A673 (cell line): Measurements from ENCODE around the gene SMCHD1. TPM values are rescaled to one million over a fixed set of nuclear protein-coding genes. Genes with fewer than 3 reads are reported as not detected.
A peak's percentile ranks its signal among the peaks of the same experiment; 100 is the strongest.
"Not testable (repeated sequence)": the region's sequence is repeated elsewhere in the genome, so short reads cannot be mapped to it uniquely, and the experiment has no call there.

Experiments used
- BruUV-seq: library from RNA; stranded (reverse); fragments of 400-500 nt; replicated peaks from 2 replicates; lab custom pipeline; 2021; lab: Mats Ljungman, UMichigan
- CTCF ChIA-PET: fragments of 300-600 bp; sonication (Branson Sonifier 250); formaldehyde crosslinking; loops from one replicate; lab custom pipeline; 2022; ENCODE audit warnings: antibody characterized with exemption; lab: Charles Lee
- POLR2A ChIA-PET: fragments of 300-600 bp; sonication (Branson Sonifier 250); formaldehyde crosslinking; loops from one replicate; lab custom pipeline; 2022; ENCODE audit warnings: antibody characterized with exemption; ENCODE audit not compliant: low non-redundant PET; lab: Charles Lee
- DNase-seq: peaks from one replicate; pipeline ENCODE4 v3.0.0-alpha.2; 2015; ENCODE audit warnings: low spot score
- H3K27ac ChIP-seq: fragments of 200-600 bp; sonication (generic); 2 replicates; pipeline ENCODE4 v1.5.1; 2016; ENCODE audit warnings: mixed run types, low read depth, mild to moderate bottlenecking, mixed read lengths, antibody characterized with exemption, low read length; ENCODE audit not compliant: poor library complexity, severe bottlenecking
- H3K27me3 ChIP-seq: fragments of 200-600 bp; sonication (generic); replicated peaks from 2 replicates; pipeline ENCODE4 v1.6.1; 2017; ENCODE audit warnings: mixed run types, low read depth, mild to moderate bottlenecking, mixed read lengths, antibody characterized with exemption, low read length; ENCODE audit not compliant: insufficient read depth, poor library complexity
- H3K36me3 ChIP-seq: fragments of 200-600 bp; sonication (generic); 2 replicates; pipeline ENCODE4 v1.6.1; 2016; ENCODE audit warnings: mixed run types, mild to moderate bottlenecking, mixed read lengths, antibody characterized with exemption, low read length; ENCODE audit not compliant: insufficient read depth, poor library complexity, severe bottlenecking
- H3K4me1 ChIP-seq: fragments of 200-600 bp; sonication (generic); 2 replicates; pipeline ENCODE4 v1.6.1; 2017; ENCODE audit warnings: mixed run types, mild to moderate bottlenecking, mixed read lengths, antibody characterized with exemption, low read length; ENCODE audit not compliant: insufficient read depth, poor library complexity, severe bottlenecking
- H3K4me3 ChIP-seq: fragments of 200-600 bp; sonication (generic); 2 replicates; pipeline ENCODE4 v1.5.1; 2016; ENCODE audit warnings: low read depth, mixed run types, mild to moderate bottlenecking, mixed read lengths, low read length; ENCODE audit not compliant: poor library complexity, severe bottlenecking
- H3K9me3 ChIP-seq: fragments of 200-600 bp; sonication (generic); 2 replicates; pipeline ENCODE4 v1.6.1; 2016; ENCODE audit warnings: mixed run types, low read depth, mild to moderate bottlenecking, mixed read lengths, antibody characterized with exemption, low read length; ENCODE audit not compliant: poor library complexity, severe bottlenecking
- EZH2 ChIP-seq: fragments of 200-600 bp; sonication (generic); IDR thresholded peaks from 2 replicates; pipeline ENCODE4 v1.6.1; 2017; ENCODE audit warnings: borderline replicate concordance, low read depth, mild to moderate bottlenecking, mixed read lengths, antibody characterized with exemption, low read length; ENCODE audit not compliant: poor library complexity, severe bottlenecking
- intact Hi-C: fragments of 100-400 bp; cut with micrococcal nuclease; formaldehyde crosslinking; loops from one replicate; pipeline ENCODE4 v1.10.0; 2022; ENCODE audit not compliant: unreplicated experiment
- total RNA-seq: library from RNA; stranded (reverse); gene quantifications from 2 replicates; pipeline ENCODE4 v1.2.3, GENCODE V29; 2021
- TF ChIP-seq, protein P1 (sequence below): fragments of 300-800, 200-600 bp; sonication (generic); conservative IDR thresholded peaks from 2 replicates; pipeline ENCODE4 v1.5.1; 2017; ENCODE audit warnings: low read depth, mild to moderate bottlenecking, antibody characterized with exemption, low read length, moderate library complexity, mixed read lengths

The SMCHD1 gene
- total RNA-seq, 1 experiment from 2014 or later = 80.9 TPM

DNA sequence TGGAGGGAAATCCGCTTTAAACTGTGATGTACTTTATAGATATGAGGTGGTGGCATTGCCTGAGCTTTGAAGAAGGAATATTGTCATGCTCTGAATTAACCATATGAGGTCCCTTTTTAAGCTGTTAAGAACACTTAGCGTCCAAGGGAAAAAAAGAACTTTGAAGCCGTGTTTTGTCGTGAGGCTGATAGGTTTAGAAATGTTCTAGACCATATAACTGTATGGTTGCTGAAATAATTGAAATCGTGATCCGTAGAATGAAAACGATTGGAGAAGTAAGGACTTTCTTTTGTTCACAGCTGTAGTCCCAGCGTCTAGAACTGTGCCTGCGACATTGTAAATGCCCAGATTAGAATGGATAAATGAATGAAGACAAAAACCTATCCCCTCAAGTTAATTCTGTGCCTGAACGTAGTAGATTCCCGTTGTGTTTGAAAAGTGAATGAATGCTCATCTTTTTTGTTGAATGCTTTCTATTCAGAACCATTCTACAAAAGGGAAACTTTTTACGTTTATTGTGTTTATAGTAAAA lies 1.5 kb downstream of the SMCHD1 start:
- peak; percentile 17 for DNase-seq
- Histone ChIP-seq H3K4me3 (peak overlapping the region; percentile 98), H3K36me3 (no peaks in the 10 kb centered on the region), H3K27me3 (no peaks in the 10 kb centered on the region), H3K4me1 (peaks cover 5% of the 10 kb centered on the region), H3K9me3 (no peaks in the 10 kb centered on the region), H3K27ac (peak overlapping the region; percentile 97)
- intact Hi-C loops = loop anchor here (10.0 kb wide), 1 partner anchor 248 kb away; no protein-coding TSS in a partner anchor
- ChIA-PET CTCF (no interaction called here), POLR2A (no interaction called here)
- no peak for TF ChIP-seq EZH2
- TF ChIP-seq, protein P1, sequence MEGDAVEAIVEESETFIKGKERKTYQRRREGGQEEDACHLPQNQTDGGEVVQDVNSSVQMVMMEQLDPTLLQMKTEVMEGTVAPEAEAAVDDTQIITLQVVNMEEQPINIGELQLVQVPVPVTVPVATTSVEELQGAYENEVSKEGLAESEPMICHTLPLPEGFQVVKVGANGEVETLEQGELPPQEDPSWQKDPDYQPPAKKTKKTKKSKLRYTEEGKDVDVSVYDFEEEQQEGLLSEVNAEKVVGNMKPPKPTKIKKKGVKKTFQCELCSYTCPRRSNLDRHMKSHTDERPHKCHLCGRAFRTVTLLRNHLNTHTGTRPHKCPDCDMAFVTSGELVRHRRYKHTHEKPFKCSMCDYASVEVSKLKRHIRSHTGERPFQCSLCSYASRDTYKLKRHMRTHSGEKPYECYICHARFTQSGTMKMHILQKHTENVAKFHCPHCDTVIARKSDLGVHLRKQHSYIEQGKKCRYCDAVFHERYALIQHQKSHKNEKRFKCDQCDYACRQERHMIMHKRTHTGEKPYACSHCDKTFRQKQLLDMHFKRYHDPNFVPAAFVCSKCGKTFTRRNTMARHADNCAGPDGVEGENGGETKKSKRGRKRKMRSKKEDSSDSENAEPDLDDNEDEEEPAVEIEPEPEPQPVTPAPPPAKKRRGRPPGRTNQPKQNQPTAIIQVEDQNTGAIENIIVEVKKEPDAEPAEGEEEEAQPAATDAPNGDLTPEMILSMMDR = no peak
- BruUV-seq = TSS peak; percentile 42

DNA sequence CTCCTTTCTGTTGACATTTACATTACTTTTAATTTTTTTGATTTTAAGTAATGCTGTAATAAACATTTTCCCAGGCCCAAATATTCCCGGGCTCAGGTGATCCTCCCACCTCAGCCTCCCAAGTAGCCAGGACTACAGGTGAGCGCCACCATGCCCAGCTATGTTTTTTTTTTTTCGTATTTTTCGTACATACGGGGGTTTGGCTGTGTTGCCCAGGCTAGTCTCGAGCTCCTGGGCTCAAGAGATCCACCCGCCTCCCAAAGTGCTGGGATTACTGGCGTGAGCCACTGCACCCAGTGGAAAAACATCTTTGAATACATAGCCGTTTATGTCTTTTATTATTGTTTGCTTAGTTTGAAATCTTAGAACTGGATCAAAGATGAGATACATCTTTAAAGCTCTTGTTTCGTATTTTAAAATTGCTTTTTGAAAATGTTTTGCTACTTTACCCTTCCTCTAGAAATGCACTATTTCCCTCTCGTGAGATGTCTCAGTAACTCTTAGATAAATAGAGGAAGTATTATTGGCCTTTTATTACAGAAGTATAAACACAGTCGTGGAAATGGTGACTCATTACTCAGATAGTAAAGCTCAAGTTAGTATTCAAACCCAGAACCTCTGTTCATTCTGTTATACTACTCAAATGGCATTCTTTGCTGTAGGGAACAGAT lies 2.4 kb downstream of the SMCHD1 start:
- peak; percentile 26 for DNase-seq
- intact Hi-C loops = loop anchor here (10.0 kb wide), 1 partner anchor 247 kb away; no protein-coding TSS in a partner anchor
- CTCF ChIA-PET = no interaction called here
- TF ChIP-seq, protein P1 = no peak
- no peak for TF ChIP-seq EZH2
- peak overlapping the region; percentile 98 for H3K4me3 ChIP-seq
- BruUV-seq = no TSS peak
- H3K27ac ChIP-seq = peak overlapping the region; percentile 12
- no peaks in the 10 kb centered on the region for H3K27me3 ChIP-seq
- H3K4me1 ChIP-seq = peaks cover 5% of the 10 kb centered on the region
- H3K9me3 ChIP-seq = no peaks in the 10 kb centered on the region
- POLR2A ChIA-PET = interaction anchor here (0.6 kb wide), 1 partner anchor 1324 kb away, joined by 4 read pairs; no protein-coding TSS in a partner anchor
- no peaks in the 10 kb centered on the region for H3K36me3 ChIP-seq

DNA sequence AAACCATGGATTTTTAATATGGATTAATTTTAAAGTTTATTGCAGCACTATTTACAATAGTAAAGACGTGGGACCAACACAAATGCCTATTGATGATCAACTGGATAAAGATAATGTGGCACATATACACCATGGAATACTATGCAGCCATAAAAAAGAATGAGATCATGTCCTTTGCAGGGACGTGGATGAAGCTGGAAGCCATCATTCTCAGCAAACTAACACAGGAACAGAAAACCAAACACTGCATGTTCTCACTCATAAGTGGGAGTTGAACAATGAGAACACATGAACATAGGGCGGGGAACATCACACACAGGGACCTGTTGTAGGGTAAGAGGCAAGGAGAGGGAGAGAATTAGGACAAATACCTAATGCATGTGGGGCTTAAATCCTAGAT lies 5.3 kb downstream of the SMCHD1 start:
- POLR2A ChIA-PET, DNase-seq, BruUV-seq, H3K9me3 ChIP-seq, H3K36me3 ChIP-seq, CTCF ChIA-PET, H3K27ac ChIP-seq, H3K27me3 ChIP-seq, H3K4me3 ChIP-seq, H3K4me1 ChIP-seq, intact Hi-C loops: not testable (repeated sequence)

DNA sequence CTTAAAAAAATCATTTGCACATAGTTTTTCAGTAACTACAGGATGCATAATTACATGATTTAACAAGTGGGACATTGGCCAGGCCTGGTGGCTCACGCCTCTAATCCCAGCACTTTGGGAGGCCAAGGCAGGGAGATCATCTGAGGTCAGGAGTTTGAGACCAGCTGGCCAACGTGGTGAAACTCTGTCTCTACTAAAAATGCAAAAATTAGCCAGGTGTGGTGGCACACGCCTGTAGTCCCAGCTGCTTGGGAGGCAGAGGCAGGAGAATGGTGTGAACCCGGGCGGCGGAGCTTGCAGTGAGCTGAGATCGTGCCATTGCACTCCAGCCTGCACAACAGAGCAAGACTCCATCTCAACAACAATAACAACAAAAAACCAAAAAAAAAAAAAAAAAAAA lies 6.8 kb downstream of the SMCHD1 start:
- BruUV-seq, POLR2A ChIA-PET, H3K9me3 ChIP-seq, intact Hi-C loops, H3K27me3 ChIP-seq, DNase-seq, H3K4me1 ChIP-seq, CTCF ChIA-PET, H3K4me3 ChIP-seq, H3K27ac ChIP-seq: not testable (repeated sequence)
- H3K36me3 ChIP-seq = peaks cover 11% of the 10 kb centered on the region
